K562 (cell line): ENCODE measurements around the gene ICAM1. TPM values are rescaled to one million over a fixed set of nuclear protein-coding genes. Genes with fewer than 3 reads are reported as not detected.

Experiments
- CEBPB ChIP-seq: fragments of 450-650 bp; IDR thresholded peaks from 2 replicates; pipeline ENCODE4 v1.6.1; 2016; ENCODE audit warnings: missing genetic modification characterization, missing compliant biosample characterization
- STAT5B ChIP-seq: fragments of 250-450 bp; sonication (Bioruptor Pico); IDR thresholded peaks from 2 replicates; pipeline ENCODE4 v1.8.0; 2021; ENCODE audit warnings: mild to moderate bottlenecking, inconsistent platforms
- ZNF445 ChIP-seq: fragments of 250-450 bp; sonication (Bioruptor Pico); IDR thresholded peaks from 2 replicates; pipeline ENCODE4 v1.4.0; 2020; ENCODE audit warnings: low read depth, mild to moderate bottlenecking, moderate library complexity
- polyA plus RNA-seq, 8 experiments: library from polyadenylated mRNA; depleted of rRNA in 4 of 8; stranded (reverse) in 5 of 8; unstranded in 3 of 8; fragments of >200 nt; fragmentation: Nextera tagmentation in 2 of 8; fragmentation: Illumina TruSeq in 1 of 8; extraction: Ambion mirVana in 2 of 8; extraction: Trizol in 1 of 8; gene quantifications; 2 replicates each; pipeline versions ENCODE4 v1.2.1 to v1.2.3, GENCODE V29; 2011 to 2014; ENCODE audit warnings: inconsistent platforms in 1 of 8, missing spikeins in 1 of 8
- total RNA-seq, 7 experiments: library from RNA; depleted of rRNA in 6 of 7; stranded (reverse); fragments of >200 nt in 6 of 7; fragmentation: Illumina TruSeq in 2 of 7; extraction: Trizol in 2 of 7; gene quantifications; 2 replicates each; pipeline versions ENCODE4 v1.2.1 to v1.2.3, GENCODE V29; 2011 to 2021; ENCODE audit warnings: low replicate concordance in 1 of 7
- TF ChIP-seq, protein P1 (sequence below): fragments of 450-650 bp; IDR thresholded peaks from 2 replicates; pipeline ENCODE4 v1.6.1; 2016; ENCODE audit warnings: mild to moderate bottlenecking, moderate library complexity

ICAM1 gene
- total and polyA plus RNA-seq, 9 of the 15 experiments (the other 6 are each of a cell fraction or from before 2014, with no cell fraction given) = 2.3 to 24.4 (median 13.4) TPM

- TF ChIP-seq, protein P1, sequence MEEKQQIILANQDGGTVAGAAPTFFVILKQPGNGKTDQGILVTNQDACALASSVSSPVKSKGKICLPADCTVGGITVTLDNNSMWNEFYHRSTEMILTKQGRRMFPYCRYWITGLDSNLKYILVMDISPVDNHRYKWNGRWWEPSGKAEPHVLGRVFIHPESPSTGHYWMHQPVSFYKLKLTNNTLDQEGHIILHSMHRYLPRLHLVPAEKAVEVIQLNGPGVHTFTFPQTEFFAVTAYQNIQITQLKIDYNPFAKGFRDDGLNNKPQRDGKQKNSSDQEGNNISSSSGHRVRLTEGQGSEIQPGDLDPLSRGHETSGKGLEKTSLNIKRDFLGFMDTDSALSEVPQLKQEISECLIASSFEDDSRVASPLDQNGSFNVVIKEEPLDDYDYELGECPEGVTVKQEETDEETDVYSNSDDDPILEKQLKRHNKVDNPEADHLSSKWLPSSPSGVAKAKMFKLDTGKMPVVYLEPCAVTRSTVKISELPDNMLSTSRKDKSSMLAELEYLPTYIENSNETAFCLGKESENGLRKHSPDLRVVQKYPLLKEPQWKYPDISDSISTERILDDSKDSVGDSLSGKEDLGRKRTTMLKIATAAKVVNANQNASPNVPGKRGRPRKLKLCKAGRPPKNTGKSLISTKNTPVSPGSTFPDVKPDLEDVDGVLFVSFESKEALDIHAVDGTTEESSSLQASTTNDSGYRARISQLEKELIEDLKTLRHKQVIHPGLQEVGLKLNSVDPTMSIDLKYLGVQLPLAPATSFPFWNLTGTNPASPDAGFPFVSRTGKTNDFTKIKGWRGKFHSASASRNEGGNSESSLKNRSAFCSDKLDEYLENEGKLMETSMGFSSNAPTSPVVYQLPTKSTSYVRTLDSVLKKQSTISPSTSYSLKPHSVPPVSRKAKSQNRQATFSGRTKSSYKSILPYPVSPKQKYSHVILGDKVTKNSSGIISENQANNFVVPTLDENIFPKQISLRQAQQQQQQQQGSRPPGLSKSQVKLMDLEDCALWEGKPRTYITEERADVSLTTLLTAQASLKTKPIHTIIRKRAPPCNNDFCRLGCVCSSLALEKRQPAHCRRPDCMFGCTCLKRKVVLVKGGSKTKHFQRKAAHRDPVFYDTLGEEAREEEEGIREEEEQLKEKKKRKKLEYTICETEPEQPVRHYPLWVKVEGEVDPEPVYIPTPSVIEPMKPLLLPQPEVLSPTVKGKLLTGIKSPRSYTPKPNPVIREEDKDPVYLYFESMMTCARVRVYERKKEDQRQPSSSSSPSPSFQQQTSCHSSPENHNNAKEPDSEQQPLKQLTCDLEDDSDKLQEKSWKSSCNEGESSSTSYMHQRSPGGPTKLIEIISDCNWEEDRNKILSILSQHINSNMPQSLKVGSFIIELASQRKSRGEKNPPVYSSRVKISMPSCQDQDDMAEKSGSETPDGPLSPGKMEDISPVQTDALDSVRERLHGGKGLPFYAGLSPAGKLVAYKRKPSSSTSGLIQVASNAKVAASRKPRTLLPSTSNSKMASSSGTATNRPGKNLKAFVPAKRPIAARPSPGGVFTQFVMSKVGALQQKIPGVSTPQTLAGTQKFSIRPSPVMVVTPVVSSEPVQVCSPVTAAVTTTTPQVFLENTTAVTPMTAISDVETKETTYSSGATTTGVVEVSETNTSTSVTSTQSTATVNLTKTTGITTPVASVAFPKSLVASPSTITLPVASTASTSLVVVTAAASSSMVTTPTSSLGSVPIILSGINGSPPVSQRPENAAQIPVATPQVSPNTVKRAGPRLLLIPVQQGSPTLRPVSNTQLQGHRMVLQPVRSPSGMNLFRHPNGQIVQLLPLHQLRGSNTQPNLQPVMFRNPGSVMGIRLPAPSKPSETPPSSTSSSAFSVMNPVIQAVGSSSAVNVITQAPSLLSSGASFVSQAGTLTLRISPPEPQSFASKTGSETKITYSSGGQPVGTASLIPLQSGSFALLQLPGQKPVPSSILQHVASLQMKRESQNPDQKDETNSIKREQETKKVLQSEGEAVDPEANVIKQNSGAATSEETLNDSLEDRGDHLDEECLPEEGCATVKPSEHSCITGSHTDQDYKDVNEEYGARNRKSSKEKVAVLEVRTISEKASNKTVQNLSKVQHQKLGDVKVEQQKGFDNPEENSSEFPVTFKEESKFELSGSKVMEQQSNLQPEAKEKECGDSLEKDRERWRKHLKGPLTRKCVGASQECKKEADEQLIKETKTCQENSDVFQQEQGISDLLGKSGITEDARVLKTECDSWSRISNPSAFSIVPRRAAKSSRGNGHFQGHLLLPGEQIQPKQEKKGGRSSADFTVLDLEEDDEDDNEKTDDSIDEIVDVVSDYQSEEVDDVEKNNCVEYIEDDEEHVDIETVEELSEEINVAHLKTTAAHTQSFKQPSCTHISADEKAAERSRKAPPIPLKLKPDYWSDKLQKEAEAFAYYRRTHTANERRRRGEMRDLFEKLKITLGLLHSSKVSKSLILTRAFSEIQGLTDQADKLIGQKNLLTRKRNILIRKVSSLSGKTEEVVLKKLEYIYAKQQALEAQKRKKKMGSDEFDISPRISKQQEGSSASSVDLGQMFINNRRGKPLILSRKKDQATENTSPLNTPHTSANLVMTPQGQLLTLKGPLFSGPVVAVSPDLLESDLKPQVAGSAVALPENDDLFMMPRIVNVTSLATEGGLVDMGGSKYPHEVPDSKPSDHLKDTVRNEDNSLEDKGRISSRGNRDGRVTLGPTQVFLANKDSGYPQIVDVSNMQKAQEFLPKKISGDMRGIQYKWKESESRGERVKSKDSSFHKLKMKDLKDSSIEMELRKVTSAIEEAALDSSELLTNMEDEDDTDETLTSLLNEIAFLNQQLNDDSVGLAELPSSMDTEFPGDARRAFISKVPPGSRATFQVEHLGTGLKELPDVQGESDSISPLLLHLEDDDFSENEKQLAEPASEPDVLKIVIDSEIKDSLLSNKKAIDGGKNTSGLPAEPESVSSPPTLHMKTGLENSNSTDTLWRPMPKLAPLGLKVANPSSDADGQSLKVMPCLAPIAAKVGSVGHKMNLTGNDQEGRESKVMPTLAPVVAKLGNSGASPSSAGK = no peak
- TF ChIP-seq STAT5B (no peak), ZNF445 (CRISPR knock-in tag) (no peak), CEBPB (tag) (no peak)
Measured at GRCh38 chr19:10246511-10246910, 24.4 kb upstream of the ICAM1 start (continued).
